ENCODE measurements around the gene RBKS.

GRCh38 chr2:27803046-27803445, 87.1 kb downstream of the RBKS start:
- TF ChIP-seq, protein P1, sequence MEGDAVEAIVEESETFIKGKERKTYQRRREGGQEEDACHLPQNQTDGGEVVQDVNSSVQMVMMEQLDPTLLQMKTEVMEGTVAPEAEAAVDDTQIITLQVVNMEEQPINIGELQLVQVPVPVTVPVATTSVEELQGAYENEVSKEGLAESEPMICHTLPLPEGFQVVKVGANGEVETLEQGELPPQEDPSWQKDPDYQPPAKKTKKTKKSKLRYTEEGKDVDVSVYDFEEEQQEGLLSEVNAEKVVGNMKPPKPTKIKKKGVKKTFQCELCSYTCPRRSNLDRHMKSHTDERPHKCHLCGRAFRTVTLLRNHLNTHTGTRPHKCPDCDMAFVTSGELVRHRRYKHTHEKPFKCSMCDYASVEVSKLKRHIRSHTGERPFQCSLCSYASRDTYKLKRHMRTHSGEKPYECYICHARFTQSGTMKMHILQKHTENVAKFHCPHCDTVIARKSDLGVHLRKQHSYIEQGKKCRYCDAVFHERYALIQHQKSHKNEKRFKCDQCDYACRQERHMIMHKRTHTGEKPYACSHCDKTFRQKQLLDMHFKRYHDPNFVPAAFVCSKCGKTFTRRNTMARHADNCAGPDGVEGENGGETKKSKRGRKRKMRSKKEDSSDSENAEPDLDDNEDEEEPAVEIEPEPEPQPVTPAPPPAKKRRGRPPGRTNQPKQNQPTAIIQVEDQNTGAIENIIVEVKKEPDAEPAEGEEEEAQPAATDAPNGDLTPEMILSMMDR (IDR thresholded peaks at IDR 0.05), result no peak
- TF ChIP-seq POLR2AphosphoS5 (IDR thresholded peaks at IDR 0.05) (no peak), EP300 (IDR thresholded peaks at IDR 0.05; ENCODE audit: low read depth) (no peak)
